K562 (cell line): Measurements from ENCODE around the gene KSR2. TPM values are rescaled to one million over a fixed set of nuclear protein-coding genes. Genes with fewer than 3 reads are reported as not detected.

Experiments
- ATAC-seq: fragments of 200-7000 bp; cut with Tn5 transposase; 3 replicates; pipeline ENCODE4 v1.9.1; 2020; ENCODE audit warnings: moderate library complexity
- BruUV-seq: library from RNA; stranded (reverse); fragments of 400-500 nt; replicated peaks from 2 replicates; lab custom pipeline; 2021; lab: Mats Ljungman, UMichigan
- CTCF ChIA-PET: fragments of 300-600 bp; formaldehyde crosslinking; extraction: SDS; loops from one replicate; lab custom pipeline; 2021; ENCODE audit warnings: low intra/inter-chr PET ratio; lab: Yijun Ruan, JAX
- POLR2A ChIA-PET: fragments of 300-600, 350-650 bp; sonication (Branson Sonifier 250); formaldehyde crosslinking; extraction: SDS; loops from one replicate; lab custom pipeline; 2021; ENCODE audit warnings: antibody characterized with exemption, inconsistent platforms; lab: Yijun Ruan, JAX
- DNase-seq, 4 experiments: peaks; one replicate each; pipeline versions ENCODE4 v3.0.0 to v3.0.0-alpha.2; 2011 to 2018; ENCODE audit warnings: low spot score in 3 of 4, mixed read lengths in 3 of 4; ENCODE audit errors: extremely low read depth in 1 of 4
- FAIRE-seq: peaks from 2 replicates; lab custom pipeline; 2011; peaks lifted over from hg19 to GRCh38; lab: Jason Lieb, UNC
- H2AFZ ChIP-seq: 2 replicates; pipeline ENCODE4 v1.6.0; 2011; ENCODE audit warnings: low read depth, low read length, control low read depth, inconsistent platforms
- H3K27ac ChIP-seq: fragments of 200-600 bp; 3 replicates; pipeline ENCODE4 v1.8.0; 2011; ENCODE audit warnings: low read depth, mild to moderate bottlenecking, control low read depth, inconsistent platforms, low read length, moderate library complexity, mixed read lengths; ENCODE audit errors: extremely low read depth
- H3K27me3 ChIP-seq, 2 experiments: fragments of 300-600 bp in 1 of 2; 2 replicates in 1 of 2; 3 replicates in 1 of 2; pipeline versions ENCODE4 v1.6.0 to v1.8.0; 2011; ENCODE audit warnings: inconsistent platforms in 2 of 2, low read length in 2 of 2, mild to moderate bottlenecking in 1 of 2, mixed read lengths in 1 of 2, moderate library complexity in 1 of 2; ENCODE audit not compliant: control insufficient read depth in 2 of 2, insufficient read depth in 2 of 2
- H3K36me3 ChIP-seq: fragments of 300-600 bp; 3 replicates; pipeline ENCODE4 v1.8.0; 2011; ENCODE audit warnings: mild to moderate bottlenecking, low read length, inconsistent platforms; ENCODE audit not compliant: control insufficient read depth, insufficient read depth
- H3K4me1 ChIP-seq, 2 experiments: fragments of 200-600 bp in 1 of 2; replicated peaks in 1 of 2; 2 replicates in 1 of 2; 3 replicates in 1 of 2; pipeline versions ENCODE4 v1.5.1 to v1.8.0; 2011; ENCODE audit warnings: inconsistent platforms in 2 of 2, low read length in 2 of 2, mild to moderate bottlenecking in 1 of 2, mixed read lengths in 1 of 2, moderate library complexity in 1 of 2; ENCODE audit not compliant: control insufficient read depth in 2 of 2, insufficient read depth in 2 of 2
- H3K4me2 ChIP-seq: 2 replicates; pipeline ENCODE4 v1.6.1; 2011; ENCODE audit warnings: low read length, control low read depth, inconsistent platforms, mixed read lengths; ENCODE audit not compliant: insufficient read depth
- H3K4me3 ChIP-seq: fragments of 200-600 bp; sonication (generic), shearing (Covaris generic); 2 replicates; pipeline ENCODE4 v1.5.1; 2016; ENCODE audit warnings: control low read depth, inconsistent platforms
- H3K79me2 ChIP-seq: fragments of 200-600 bp; 3 replicates; pipeline ENCODE4 v1.8.0; 2011; ENCODE audit warnings: low read length, inconsistent platforms; ENCODE audit not compliant: control insufficient read depth, insufficient read depth
- H3K9ac ChIP-seq, 2 experiments: 2 replicates each; pipeline versions ENCODE4 v1.6.0 to v1.6.1; 2011; ENCODE audit warnings: low read depth in 2 of 2, low read length in 2 of 2, control low read depth in 1 of 2, inconsistent platforms in 1 of 2, mild to moderate bottlenecking in 1 of 2, mixed read lengths in 1 of 2; ENCODE audit not compliant: insufficient read depth in 1 of 2
- H3K9me1 ChIP-seq: one replicate; pipeline ENCODE4 v1.6.0; 2011; ENCODE audit warnings: inconsistent platforms, mild to moderate bottlenecking, low read length, moderate library complexity; ENCODE audit not compliant: control insufficient read depth, insufficient read depth
- H3K9me3 ChIP-seq: replicated peaks from 2 replicates; pipeline ENCODE4 v1.5.1; 2011; ENCODE audit warnings: low read depth, low read length, inconsistent platforms; ENCODE audit not compliant: control insufficient read depth, insufficient read depth
- H4K20me1 ChIP-seq: replicated peaks from 2 replicates; pipeline ENCODE4 v1.6.1; 2011; ENCODE audit warnings: low read length, inconsistent platforms, mixed read lengths; ENCODE audit not compliant: control insufficient read depth, insufficient read depth
- ADNP ChIP-seq: fragments of 200-800 bp; sonication (Bioruptor generic); IDR thresholded peaks from 2 replicates; pipeline ENCODE4 v1.6.1; 2016; ENCODE audit warnings: missing genetic modification characterization, missing compliant biosample characterization
- ASH1L ChIP-seq: fragments of 450-650 bp; IDR thresholded peaks from 2 replicates; pipeline ENCODE4 v1.6.1; 2018; ENCODE audit warnings: borderline replicate concordance, mild to moderate bottlenecking, low read depth; ENCODE audit not compliant: partially characterized antibody
- ATF1 ChIP-seq, 2 experiments: fragments of 450-650 bp in 1 of 2; IDR thresholded peaks; 2 replicates each; pipeline ENCODE4 v1.6.1; 2016; ENCODE audit warnings: missing compliant biosample characterization in 1 of 2, missing genetic modification characterization in 1 of 2
- BCOR ChIP-seq: fragments of 450-650 bp; IDR thresholded peaks from 2 replicates; pipeline ENCODE4 v1.6.1; 2016
- CBFA2T2 ChIP-seq: fragments of 450-650 bp; conservative IDR thresholded peaks from 2 replicates; pipeline ENCODE4 v1.6.1; 2017; ENCODE audit warnings: mild to moderate bottlenecking
- EP300 ChIP-seq: IDR thresholded peaks from 2 replicates; pipeline ENCODE4 v1.6.1; 2012; ENCODE audit warnings: low read length, improper control_type of control experiment
- ETV5 ChIP-seq: sonication (generic); formaldehyde crosslinking; IDR thresholded peaks from 2 replicates; pipeline ENCODE4 v1.4.0; 2020; ENCODE audit warnings: low read depth, mild to moderate bottlenecking, missing genetic modification reagents
- GATAD2B ChIP-seq: fragments of 450-650 bp; IDR thresholded peaks from 2 replicates; pipeline ENCODE4 v1.6.1; 2017; ENCODE audit warnings: mild to moderate bottlenecking, borderline replicate concordance
- HIVEP1 ChIP-seq: fragments of 250-450 bp; sonication (Bioruptor Pico); IDR thresholded peaks from 2 replicates; pipeline ENCODE4 v1.4.0; 2020; ENCODE audit warnings: mild to moderate bottlenecking
- MAZ ChIP-seq, 2 experiments: fragments of 450-650 bp in 1 of 2; sonication (generic) in 1 of 2; formaldehyde crosslinking; IDR thresholded peaks in 1 of 2; conservative IDR thresholded peaks in 1 of 2; 2 replicates each; pipeline versions ENCODE4 v1.4.0 to v1.5.0; 2020; ENCODE audit warnings: mild to moderate bottlenecking in 1 of 2, missing genetic modification reagents in 1 of 2
- MEF2D ChIP-seq: conservative IDR thresholded peaks from 2 replicates; pipeline ENCODE4 v1.6.1; 2016; ENCODE audit warnings: low read depth, missing genetic modification characterization, missing compliant biosample characterization
- NCOA4 ChIP-seq: fragments of 450-650 bp; IDR thresholded peaks from 2 replicates; pipeline ENCODE4 v1.6.1; 2018; ENCODE audit warnings: mild to moderate bottlenecking; ENCODE audit not compliant: partially characterized antibody
- NCOA6 ChIP-seq: fragments of 450-650 bp; IDR thresholded peaks from 2 replicates; pipeline ENCODE4 v1.6.1; 2017; ENCODE audit warnings: mild to moderate bottlenecking
- POLR2H ChIP-seq: IDR thresholded peaks from 2 replicates; pipeline ENCODE4 v1.6.1; 2016; ENCODE audit warnings: missing genetic modification characterization, low read depth, mild to moderate bottlenecking, control low read depth, missing compliant biosample characterization, moderate library complexity
- PPARD ChIP-seq: fragments of 250-450 bp; sonication (Bioruptor Pico); IDR thresholded peaks from 2 replicates; pipeline ENCODE4 v1.8.0; 2022; ENCODE audit warnings: inconsistent platforms, mild to moderate bottlenecking, moderate library complexity
- RBM25 ChIP-seq: fragments of 200-400 bp; formaldehyde crosslinking; IDR thresholded peaks from 2 replicates; pipeline ENCODE4 v1.6.1; 2018; ENCODE audit warnings: low read length, low read depth, moderate library complexity; ENCODE audit not compliant: severe bottlenecking
- TFAM ChIP-seq: fragments of 250-450 bp; sonication (Bioruptor Pico); conservative IDR thresholded peaks from 2 replicates; pipeline ENCODE4 v1.5.0; 2021; ENCODE audit warnings: mild to moderate bottlenecking, moderate library complexity
- U2AF2 ChIP-seq: fragments of 200-400 bp; formaldehyde crosslinking; optimal IDR thresholded peaks from 2 replicates; pipeline ENCODE3; 2017; ENCODE audit warnings: low read depth, mild to moderate bottlenecking, low read length
- ZFP36 ChIP-seq: fragments of 150-350 bp; IDR thresholded peaks from 2 replicates; pipeline ENCODE4 v1.6.1; 2018; ENCODE audit warnings: low read length, low read depth; ENCODE audit not compliant: partially characterized antibody
- ZKSCAN1 ChIP-seq: fragments of 150-350 bp; IDR thresholded peaks from 2 replicates; pipeline ENCODE4 v1.6.1; 2016; ENCODE audit warnings: low read depth, low read length
- ZNF197 ChIP-seq: fragments of 200-800 bp; sonication (Bioruptor generic); IDR thresholded peaks from 2 replicates; pipeline ENCODE4 v1.6.1; 2016; ENCODE audit warnings: low read depth, missing genetic modification characterization, missing compliant biosample characterization
- ZNF316 ChIP-seq: fragments of 450-650 bp; IDR thresholded peaks from 2 replicates; pipeline ENCODE4 v1.6.1; 2016
- WGBS: fragments of 100-300 bp; shearing (Covaris generic); methylation state at CpG from one replicate; pipeline ENCODE4 v1.1.6; 2016; ENCODE audit warnings: low coverage, mixed read lengths; ENCODE audit not compliant: insufficient coverage; ENCODE audit errors: missing lambda C conversion rate; 5-methylcytosine and 5-hydroxymethylcytosine counted together
- in situ Hi-C: fragments of 300-500 bp; cut with MboI; formaldehyde crosslinking; loops from 4 replicates; pipeline ENCODE4 v1.15.0; 2018; ENCODE audit warnings: inconsistent platforms, mixed read lengths
- intact Hi-C: fragments of 100-400 bp; cut with micrococcal nuclease; formaldehyde crosslinking; loops from 2 replicates; pipeline ENCODE4 v1.14.2; 2022
- polyA plus RNA-seq, 8 experiments: library from polyadenylated mRNA; depleted of rRNA in 4 of 8; stranded (reverse) in 5 of 8; unstranded in 3 of 8; fragments of >200 nt; fragmentation: Nextera tagmentation in 2 of 8; fragmentation: Illumina TruSeq in 1 of 8; extraction: Ambion mirVana in 2 of 8; extraction: Trizol in 1 of 8; gene quantifications; 2 replicates each; pipeline versions ENCODE4 v1.2.1 to v1.2.3, GENCODE V29; 2011 to 2014; ENCODE audit warnings: inconsistent platforms in 1 of 8, missing spikeins in 1 of 8
- total RNA-seq, 7 experiments: library from RNA; depleted of rRNA in 6 of 7; stranded (reverse); fragments of >200 nt in 6 of 7; fragmentation: Illumina TruSeq in 2 of 7; extraction: Trizol in 2 of 7; gene quantifications; 2 replicates each; pipeline versions ENCODE4 v1.2.1 to v1.2.3, GENCODE V29; 2011 to 2021; ENCODE audit warnings: low replicate concordance in 1 of 7
- TF ChIP-seq, protein P1 (sequence below): IDR thresholded peaks from 2 replicates; pipeline ENCODE4 v1.6.1; 2016; ENCODE audit warnings: missing genetic modification characterization, missing compliant biosample characterization
- TF ChIP-seq, protein P2 (sequence below): fragments of 450-650 bp; IDR thresholded peaks from 2 replicates; pipeline ENCODE4 v1.6.1; 2017; ENCODE audit warnings: mild to moderate bottlenecking, moderate library complexity

The KSR2 gene
- total and polyA plus RNA-seq, 9 of the 15 experiments (the other 6 are each of a cell fraction or from before 2014, with no cell fraction given): not detected

DNA sequence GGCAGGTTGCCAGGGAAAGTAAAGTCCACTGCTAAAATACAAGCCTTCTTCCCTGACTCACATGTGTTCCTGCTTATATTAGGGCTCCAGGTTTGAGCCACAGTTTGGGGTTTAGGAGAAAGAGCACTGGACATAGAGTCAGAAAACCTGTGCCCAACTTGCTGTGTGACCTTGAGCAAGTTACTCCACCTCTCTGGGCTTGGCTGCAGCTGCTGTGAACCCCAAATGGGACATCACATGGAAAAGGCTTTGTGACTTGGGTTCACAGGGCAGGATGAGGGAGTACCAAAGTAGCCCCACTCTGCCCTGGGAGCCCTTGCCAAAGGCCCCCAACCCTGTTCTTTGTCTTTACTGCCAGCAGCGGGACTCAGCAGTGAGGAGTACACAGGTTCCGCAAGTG, 528.4 kb downstream of the KSR2 start:
- in situ Hi-C loops: no loop called here
- Histone ChIP-seq H3K9ac (no peak overlapping the region), H3K9me3 (no peaks in the 10 kb centered on the region), H4K20me1 (no peaks in the 10 kb centered on the region), H3K4me1 (peaks cover 0 to 5% of the 10 kb centered on the region in 2 experiments; a peak in 1 of 5 replicates), H3K27me3 (peaks cover 0 to 17% of the 10 kb centered on the region in 2 experiments; a peak in 2 of 5 replicates), H3K4me2 (no peak overlapping the region), H2AFZ (no peak overlapping the region), H3K9me1 (no peaks in the 10 kb centered on the region), H3K36me3 (no peaks in the 10 kb centered on the region), H3K79me2 (no peaks in the 10 kb centered on the region), H3K27ac (no peak overlapping the region), H3K4me3 (no peak overlapping the region)
- 20% methylated on average over 1 of the region's 2 CpGs for WGBS
- ATAC-seq (no peak), DNase-seq (no peak), FAIRE-seq (no peak)
- ChIA-PET CTCF (no interaction called here), POLR2A (no interaction called here)
- intact Hi-C loops: no loop called here
- no TSS peak for BruUV-seq
- TF ChIP-seq, protein P1, sequence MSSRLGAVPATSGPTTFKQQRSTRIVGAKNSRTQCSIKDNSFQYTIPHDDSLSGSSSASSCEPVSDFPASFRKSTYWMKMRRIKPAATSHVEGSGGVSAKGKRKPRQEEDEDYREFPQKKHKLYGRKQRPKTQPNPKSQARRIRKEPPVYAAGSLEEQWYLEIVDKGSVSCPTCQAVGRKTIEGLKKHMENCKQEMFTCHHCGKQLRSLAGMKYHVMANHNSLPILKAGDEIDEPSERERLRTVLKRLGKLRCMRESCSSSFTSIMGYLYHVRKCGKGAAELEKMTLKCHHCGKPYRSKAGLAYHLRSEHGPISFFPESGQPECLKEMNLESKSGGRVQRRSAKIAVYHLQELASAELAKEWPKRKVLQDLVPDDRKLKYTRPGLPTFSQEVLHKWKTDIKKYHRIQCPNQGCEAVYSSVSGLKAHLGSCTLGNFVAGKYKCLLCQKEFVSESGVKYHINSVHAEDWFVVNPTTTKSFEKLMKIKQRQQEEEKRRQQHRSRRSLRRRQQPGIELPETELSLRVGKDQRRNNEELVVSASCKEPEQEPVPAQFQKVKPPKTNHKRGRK (tag): no peak
- TF ChIP-seq MAZ (CRISPR knock-in tag; conservative IDR thresholded peaks at IDR 0.05 in 1 of 2, IDR thresholded peaks at IDR 0.05 in 1 of 2) (no peak), NCOA4 (no peak), MEF2D (tag) (no peak), POLR2H (no peak), NCOA6 (no peak), RBM25 (peak; percentile 86), TFAM (CRISPR knock-in tag) (no peak), HIVEP1 (CRISPR knock-in tag) (no peak), ASH1L (no peak), BCOR (peak; percentile 64; the same call in 1 of the 2 replicates), ZKSCAN1 (no peak), ZNF316 (no peak), GATAD2B (no peak), ZFP36 (peak; percentile 78), U2AF2 (no peak), ATF1 (CRISPR knock-in tag; IDR thresholded peaks at IDR 0.05) (no peak), ATF1 (tag; IDR thresholded peaks at IDR 0.05) (no peak), ETV5 (CRISPR knock-in tag) (no peak), EP300 (no peak), ZNF197 (CRISPR knock-in tag) (no peak), PPARD (CRISPR knock-in tag) (no peak), ADNP (tag) (0 out of 2 replicates have a peak, but pooled peaks have one; percentile 27), CBFA2T2 (no peak)
- TF ChIP-seq, protein P2, sequence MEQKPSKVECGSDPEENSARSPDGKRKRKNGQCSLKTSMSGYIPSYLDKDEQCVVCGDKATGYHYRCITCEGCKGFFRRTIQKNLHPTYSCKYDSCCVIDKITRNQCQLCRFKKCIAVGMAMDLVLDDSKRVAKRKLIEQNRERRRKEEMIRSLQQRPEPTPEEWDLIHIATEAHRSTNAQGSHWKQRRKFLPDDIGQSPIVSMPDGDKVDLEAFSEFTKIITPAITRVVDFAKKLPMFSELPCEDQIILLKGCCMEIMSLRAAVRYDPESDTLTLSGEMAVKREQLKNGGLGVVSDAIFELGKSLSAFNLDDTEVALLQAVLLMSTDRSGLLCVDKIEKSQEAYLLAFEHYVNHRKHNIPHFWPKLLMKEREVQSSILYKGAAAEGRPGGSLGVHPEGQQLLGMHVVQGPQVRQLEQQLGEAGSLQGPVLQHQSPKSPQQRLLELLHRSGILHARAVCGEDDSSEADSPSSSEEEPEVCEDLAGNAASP: no peak
